Measurements from ENCODE around the gene ACSS3.

ACSS3 gene

GRCh38 chr12:81231574-81232368 lies 153.9 kb downstream of the ACSS3 start:
- no peak for DNase-seq

GRCh38 chr12:81245458-81245857 lies 167.6 kb downstream of the ACSS3 start:
- no peak for DNase-seq

GRCh38 chr12:81245907-81246570 lies 168.2 kb downstream of the ACSS3 start:
- DNase-seq, result no peak

GRCh38 chr12:81249976-81250375 lies 172.1 kb downstream of the ACSS3 start:
- DNase-seq, result no peak

GRCh38 chr12:81252228-81252627 lies 174.3 kb downstream of the ACSS3 start:
- no peak for DNase-seq

GRCh38 chr12:81253360-81253759 lies 175.5 kb downstream of the ACSS3 start:
- no peak for DNase-seq

- no peak for DNase-seq
These were observed 177.6 kb downstream of the ACSS3 start for GRCh38 chr12:81255456-81255855.

- DNase-seq, result no peak
These were observed 178.1 kb downstream of the ACSS3 start for GRCh38 chr12:81255947-81256346.

- no peak for DNase-seq
These were observed 180.2 kb downstream of the ACSS3 start for GRCh38 chr12:81257947-81258551.

- no peak for DNase-seq
These were observed 181.5 kb downstream of the ACSS3 start for GRCh38 chr12:81259360-81259759.

GRCh38 chr12:81261508-81262207 lies 183.8 kb downstream of the ACSS3 start:
- no peak for DNase-seq

GRCh38 chr12:81263072-81263471 lies 185.2 kb downstream of the ACSS3 start:
- DNase-seq, result no peak

- DNase-seq, result no peak
These were observed 192.5 kb downstream of the ACSS3 start for GRCh38 chr12:81270385-81270784.

GRCh38 chr12:81274637-81275529 lies 197.0 kb downstream of the ACSS3 start:
- no peak for DNase-seq

- DNase-seq, result no peak
These were observed 206.3 kb downstream of the ACSS3 start for GRCh38 chr12:81284137-81284536.

- DNase-seq, result no peak
These were observed 210.8 kb downstream of the ACSS3 start for GRCh38 chr12:81288651-81289050.

GRCh38 chr12:81294325-81295190 lies 216.7 kb downstream of the ACSS3 start:
- no peak for DNase-seq

- no peak for DNase-seq
These were observed 217.4 kb downstream of the ACSS3 start for GRCh38 chr12:81295251-81295650.

- no peak for DNase-seq
These were observed 218.9 kb downstream of the ACSS3 start for GRCh38 chr12:81296556-81297305.

GRCh38 chr12:81297601-81298000 lies 219.7 kb downstream of the ACSS3 start:
- DNase-seq, result no peak

- DNase-seq, result no peak
These were observed 222.6 kb downstream of the ACSS3 start for GRCh38 chr12:81300454-81300853.
